GM12875 (cell line): ENCODE results near the gene MYO16.

ENCODE experiments used
- H3K4me3 ChIP-seq: one replicate; pipeline ENCODE4 v1.5.1; 2011; ENCODE audit warnings: low read depth, low read length, control low read depth
- TF ChIP-seq, protein P1 (sequence below): IDR thresholded peaks from 2 replicates; pipeline ENCODE4 v1.5.1; 2011; ENCODE audit warnings: low read depth, mild to moderate bottlenecking, control low read depth, inconsistent platforms, low read length, moderate library complexity, borderline replicate concordance; ENCODE audit not compliant: insufficient read depth

MYO16 gene

DNA sequence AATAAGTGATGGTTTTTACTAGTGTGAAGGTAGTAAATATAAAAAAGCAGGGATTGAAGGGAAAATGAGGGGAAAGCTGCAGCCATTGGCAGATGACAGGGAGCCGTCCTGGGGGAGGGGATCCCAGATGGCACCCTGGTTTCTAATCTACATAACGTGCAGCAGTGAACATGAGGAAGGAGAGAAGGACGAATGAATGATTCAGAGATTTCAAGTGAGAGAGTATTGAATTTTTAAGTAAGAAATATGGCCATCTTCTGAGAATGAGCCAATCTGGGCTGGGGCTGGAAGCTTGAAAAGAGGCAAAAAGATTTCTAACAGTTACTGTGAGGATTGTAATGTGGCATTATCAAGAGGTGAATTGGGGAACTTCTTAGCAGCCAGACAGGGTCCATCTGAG lies 414.2 kb downstream of the MYO16 start:
- TF ChIP-seq, protein P1, sequence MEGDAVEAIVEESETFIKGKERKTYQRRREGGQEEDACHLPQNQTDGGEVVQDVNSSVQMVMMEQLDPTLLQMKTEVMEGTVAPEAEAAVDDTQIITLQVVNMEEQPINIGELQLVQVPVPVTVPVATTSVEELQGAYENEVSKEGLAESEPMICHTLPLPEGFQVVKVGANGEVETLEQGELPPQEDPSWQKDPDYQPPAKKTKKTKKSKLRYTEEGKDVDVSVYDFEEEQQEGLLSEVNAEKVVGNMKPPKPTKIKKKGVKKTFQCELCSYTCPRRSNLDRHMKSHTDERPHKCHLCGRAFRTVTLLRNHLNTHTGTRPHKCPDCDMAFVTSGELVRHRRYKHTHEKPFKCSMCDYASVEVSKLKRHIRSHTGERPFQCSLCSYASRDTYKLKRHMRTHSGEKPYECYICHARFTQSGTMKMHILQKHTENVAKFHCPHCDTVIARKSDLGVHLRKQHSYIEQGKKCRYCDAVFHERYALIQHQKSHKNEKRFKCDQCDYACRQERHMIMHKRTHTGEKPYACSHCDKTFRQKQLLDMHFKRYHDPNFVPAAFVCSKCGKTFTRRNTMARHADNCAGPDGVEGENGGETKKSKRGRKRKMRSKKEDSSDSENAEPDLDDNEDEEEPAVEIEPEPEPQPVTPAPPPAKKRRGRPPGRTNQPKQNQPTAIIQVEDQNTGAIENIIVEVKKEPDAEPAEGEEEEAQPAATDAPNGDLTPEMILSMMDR: no peak
- H3K4me3 ChIP-seq: no peak overlapping the region

GRCh38 chr13:109055850-109056249 lies 426.4 kb downstream of the MYO16 start:
- TF ChIP-seq, protein P1: no peak
- H3K4me3 ChIP-seq: no peak overlapping the region

- TF ChIP-seq, protein P1: no peak
- H3K4me3 ChIP-seq: no peak overlapping the region
Measured at GRCh38 chr13:109058087-109058486, 428.7 kb downstream of the MYO16 start.

GRCh38 chr13:109072505-109072904 lies 443.1 kb downstream of the MYO16 start:
- no peak overlapping the region for H3K4me3 ChIP-seq
- TF ChIP-seq, protein P1: no peak

GRCh38 chr13:109074436-109074835 lies 445.0 kb downstream of the MYO16 start:
- H3K4me3 ChIP-seq: no peak overlapping the region
- TF ChIP-seq, protein P1: no peak

DNA sequence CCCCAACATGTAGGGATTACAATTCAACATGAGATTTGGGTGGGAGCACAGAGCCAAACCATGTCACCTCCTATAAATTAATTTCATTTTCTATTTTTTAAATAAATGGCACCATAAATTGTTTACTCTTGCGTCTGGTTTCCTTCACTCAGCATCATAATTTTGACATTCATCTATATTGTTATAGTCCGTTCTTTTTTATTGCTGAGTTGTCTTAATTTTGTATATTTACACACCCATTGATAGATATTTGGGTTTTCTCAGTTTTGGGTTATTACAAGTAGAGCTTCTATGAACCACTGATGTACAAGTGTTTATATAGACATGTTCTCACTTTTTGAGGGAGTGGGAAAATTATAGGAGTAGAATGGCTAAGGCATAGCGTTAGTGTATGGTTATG lies 445.4 kb downstream of the MYO16 start:
- H3K4me3 ChIP-seq: no peak overlapping the region
- TF ChIP-seq, protein P1: no peak

DNA sequence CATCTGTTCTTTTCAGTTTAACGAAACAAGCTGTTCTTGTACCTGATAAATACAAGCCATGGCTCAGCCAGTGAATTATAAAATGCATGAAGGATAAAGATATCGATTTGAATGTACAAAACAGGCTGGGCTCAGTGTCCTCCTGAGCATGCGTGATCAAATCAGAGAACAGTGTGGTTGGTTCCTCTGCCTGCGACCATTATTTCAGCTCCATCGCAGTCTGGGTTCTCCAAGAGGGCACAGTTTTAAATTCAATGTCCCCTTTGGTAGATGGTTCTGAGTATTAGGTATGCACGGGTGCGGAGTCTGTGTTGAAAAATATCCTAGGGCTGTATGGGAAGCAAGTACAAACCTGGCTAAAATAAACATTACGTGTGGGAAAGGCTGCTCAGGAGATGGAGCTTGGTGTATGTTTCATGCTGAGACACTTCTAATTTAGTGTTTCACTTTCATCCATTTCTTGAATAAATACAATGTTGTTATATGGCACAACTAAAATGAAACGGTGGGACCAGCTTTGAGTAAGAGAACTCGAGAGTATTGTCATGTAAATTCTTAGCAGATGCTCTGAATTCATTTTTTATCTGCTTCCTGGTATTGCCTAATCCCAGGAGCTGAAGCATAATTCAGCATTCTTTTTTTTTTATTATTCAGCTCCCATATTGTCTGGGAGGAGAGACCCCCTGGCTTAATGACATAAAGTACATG lies 458.7 kb downstream of the MYO16 start:
- H3K4me3 ChIP-seq: no peak overlapping the region
- TF ChIP-seq, protein P1: no peak
